SK-N-SH (cell line): Measurements from ENCODE around the gene LMBR1.

Source experiments
- EZH2phosphoT487 ChIP-seq: fragments of 200-600 bp; sonication (generic); IDR thresholded peaks from 2 replicates; pipeline ENCODE4 v1.6.1; 2017; ENCODE audit warnings: low read depth, mixed run types, mild to moderate bottlenecking, antibody characterized with exemption, moderate library complexity, borderline replicate concordance
- FOSL2 ChIP-seq: IDR thresholded peaks from 2 replicates; pipeline ENCODE4 v1.4.0; 2012; ENCODE audit warnings: low read depth, mild to moderate bottlenecking, moderate library complexity, borderline replicate concordance
- JUND ChIP-seq: IDR thresholded peaks from 2 replicates; pipeline ENCODE4 v1.4.0; 2012
- MEF2A ChIP-seq: IDR thresholded peaks from 2 replicates; pipeline ENCODE4 v1.4.0; 2012; ENCODE audit warnings: low read depth, borderline replicate concordance
- TEAD4 ChIP-seq: IDR thresholded peaks from 2 replicates; pipeline ENCODE4 v1.4.0; 2012; ENCODE audit warnings: mild to moderate bottlenecking, borderline replicate concordance; ENCODE audit not compliant: insufficient read depth
- YY1 ChIP-seq: IDR thresholded peaks from 2 replicates; pipeline ENCODE4 v1.4.0; 2012; ENCODE audit warnings: low read depth, mild to moderate bottlenecking
- TF ChIP-seq, protein P1 (sequence below): fragments of 200-600 bp; sonication (generic); IDR thresholded peaks from 2 replicates; pipeline ENCODE4 v1.6.1; 2017; ENCODE audit warnings: antibody characterized with exemption, mild to moderate bottlenecking, moderate library complexity

DNA sequence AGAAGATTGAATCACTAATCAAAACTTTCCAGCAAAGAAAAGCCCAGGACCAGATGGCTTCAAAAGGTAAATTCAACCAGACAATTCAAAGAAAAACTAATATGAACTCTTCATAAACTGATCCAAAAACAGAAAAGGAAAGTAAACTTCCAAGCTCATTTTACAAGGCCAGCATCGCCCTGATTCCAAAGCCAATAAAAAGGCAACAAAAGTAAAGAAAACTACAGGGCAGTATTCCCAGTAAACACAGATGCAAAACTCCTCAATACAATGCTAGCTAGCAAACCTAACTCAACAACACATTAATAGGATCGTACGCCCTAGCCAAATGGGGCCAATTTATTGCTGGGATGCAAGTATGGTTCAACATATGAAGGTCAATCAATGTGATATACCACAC lies 199.4 kb downstream of the LMBR1 start:
- TF ChIP-seq, protein P1, sequence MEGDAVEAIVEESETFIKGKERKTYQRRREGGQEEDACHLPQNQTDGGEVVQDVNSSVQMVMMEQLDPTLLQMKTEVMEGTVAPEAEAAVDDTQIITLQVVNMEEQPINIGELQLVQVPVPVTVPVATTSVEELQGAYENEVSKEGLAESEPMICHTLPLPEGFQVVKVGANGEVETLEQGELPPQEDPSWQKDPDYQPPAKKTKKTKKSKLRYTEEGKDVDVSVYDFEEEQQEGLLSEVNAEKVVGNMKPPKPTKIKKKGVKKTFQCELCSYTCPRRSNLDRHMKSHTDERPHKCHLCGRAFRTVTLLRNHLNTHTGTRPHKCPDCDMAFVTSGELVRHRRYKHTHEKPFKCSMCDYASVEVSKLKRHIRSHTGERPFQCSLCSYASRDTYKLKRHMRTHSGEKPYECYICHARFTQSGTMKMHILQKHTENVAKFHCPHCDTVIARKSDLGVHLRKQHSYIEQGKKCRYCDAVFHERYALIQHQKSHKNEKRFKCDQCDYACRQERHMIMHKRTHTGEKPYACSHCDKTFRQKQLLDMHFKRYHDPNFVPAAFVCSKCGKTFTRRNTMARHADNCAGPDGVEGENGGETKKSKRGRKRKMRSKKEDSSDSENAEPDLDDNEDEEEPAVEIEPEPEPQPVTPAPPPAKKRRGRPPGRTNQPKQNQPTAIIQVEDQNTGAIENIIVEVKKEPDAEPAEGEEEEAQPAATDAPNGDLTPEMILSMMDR, result no peak
- TF ChIP-seq TEAD4 (no peak), YY1 (no peak), JUND (no peak), EZH2phosphoT487 (no peak), FOSL2 (no peak), MEF2A (no peak)
